Thyroid gland (tissue), 4 donors: Measurements from ENCODE around the gene KCNF1. TPM values are rescaled to one million over a fixed set of nuclear protein-coding genes. Genes with fewer than 3 reads are reported as not detected.

Experiments used
- DNase-seq, 2 donors: peaks; one replicate each; pipeline ENCODE4 v3.0.0-alpha.2; 2019
- H3K27ac ChIP-seq, 3 donors: fragments of 200-600 bp; sonication (generic); 1 replicate in 2 of 3; 2 replicates in 1 of 3; pipeline ENCODE4 v1.5.1; 2016 to 2019; ENCODE audit warnings: mild to moderate bottlenecking in 1 of 3, moderate library complexity in 1 of 3
- H3K27me3 ChIP-seq: fragments of 200-600 bp; sonication (generic); one replicate; pipeline ENCODE4 v1.5.1; 2019
- H3K36me3 ChIP-seq, 2 donors: fragments of 200-600 bp; sonication (generic); one replicate each; pipeline ENCODE4 v1.5.1; 2016 to 2019
- H3K4me1 ChIP-seq, 2 donors: fragments of 200-600 bp; sonication (generic); one replicate each; pipeline ENCODE4 v1.5.1; 2017 to 2019
- H3K4me3 ChIP-seq, 3 donors: fragments of 200-600 bp; sonication (generic); replicated peaks in 1 of 3; 1 replicate in 2 of 3; 2 replicates in 1 of 3; pipeline ENCODE4 v1.5.1; 2016; ENCODE audit warnings: mild to moderate bottlenecking in 1 of 3
- H3K9me3 ChIP-seq: fragments of 200-600 bp; sonication (generic); one replicate; pipeline ENCODE4 v1.5.1; 2017
- CTCF ChIP-seq, 6 experiments: fragments of 200-600 bp in 3 of 6; fragments of 450-650 bp in 3 of 6; sonication (generic) in 3 of 6; IDR thresholded peaks; one replicate each; pipeline ENCODE4 v1.5.1; 2016 to 2019; ENCODE audit warnings: antibody characterized with exemption in 6 of 6, mild to moderate bottlenecking in 2 of 6, inconsistent platforms in 1 of 6, moderate library complexity in 1 of 6
- POLR2A ChIP-seq, 2 donors: fragments of 450-650 bp; IDR thresholded peaks; one replicate each; pipeline ENCODE4 v1.6.1; 2017; ENCODE audit warnings: antibody characterized with exemption in 2 of 2, mild to moderate bottlenecking in 2 of 2, moderate library complexity in 1 of 2
- WGBS, 2 donors: methylation state at CpG; one replicate each; pipeline ENCODE4 v1.1.5; 2017; 5-methylcytosine and 5-hydroxymethylcytosine counted together
- intact Hi-C: fragments of 100-400 bp; cut with DNase I; formaldehyde crosslinking; loops from one replicate; pipeline ENCODE4 v1.15.1; 2023
- total RNA-seq, 4 donors: library from RNA; depleted of rRNA; stranded (reverse); fragments of >200 nt; gene quantifications; one replicate each; pipeline ENCODE4 v1.2.3, GENCODE V29; 2016

KCNF1 gene
- total RNA-seq, 4 donors from 2014 or later: not detected

DNA sequence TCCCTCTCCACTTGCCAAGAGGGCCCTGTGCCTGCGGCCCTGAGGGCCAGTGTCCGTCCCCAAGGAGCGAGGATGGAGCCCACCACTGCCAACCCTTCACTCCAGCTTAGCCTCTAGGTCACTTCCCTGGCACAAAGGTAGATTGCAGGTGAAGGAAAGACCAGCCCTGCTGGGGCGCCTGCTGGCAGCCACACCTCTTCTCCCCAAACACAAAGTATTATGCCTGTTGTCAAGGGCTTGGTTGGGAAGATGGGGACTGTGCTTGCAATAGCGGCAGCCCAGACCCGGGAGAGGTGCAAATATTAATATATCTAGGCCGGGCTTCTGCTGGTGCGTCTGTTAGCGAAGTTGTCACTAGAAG is 7.7 kb downstream of the KCNF1 start:
- Histone ChIP-seq H3K36me3 (no peaks in the 10 kb centered on the region), H3K27ac (no peak overlapping the region), H3K4me3 (no peak overlapping the region), H3K9me3 (no peaks in the 10 kb centered on the region), H3K27me3 (no peaks in the 10 kb centered on the region), H3K4me1 (no peaks in the 10 kb centered on the region)
- intact Hi-C loops: no loop called here
- TF ChIP-seq POLR2A (IDR thresholded peaks at IDR 0.05) (no peak), CTCF (IDR thresholded peaks at IDR 0.05) (no peak)
- WGBS, 2 donors: 82 to 86% methylated on average over 7 to 8 of the region's 9 CpGs
- DNase-seq: no peak

- no peak overlapping the region for H3K27ac ChIP-seq
- WGBS, 2 donors: 61 to 63% methylated on average over 17 to 20 of the region's 20 CpGs
- TF ChIP-seq CTCF (IDR thresholded peaks at IDR 0.05): no peak
- TF ChIP-seq POLR2A (IDR thresholded peaks at IDR 0.05): no peak
- H3K36me3 ChIP-seq: no peaks in the 10 kb centered on the region
- H3K4me3 ChIP-seq: no peak overlapping the region
- H3K4me1 ChIP-seq: no peaks in the 10 kb centered on the region
- H3K27me3 ChIP-seq: no peaks in the 10 kb centered on the region
- H3K9me3 ChIP-seq: no peaks in the 10 kb centered on the region
- DNase-seq: no peak
- intact Hi-C loops: no loop called here
Observed at GRCh38 chr2:10919771-10920621, 8.3 kb downstream of the KCNF1 start.

- Histone ChIP-seq H3K27me3 (no peaks in the 10 kb centered on the region), H3K36me3 (no peaks in the 10 kb centered on the region), H3K4me3 (no peak overlapping the region), H3K9me3 (no peaks in the 10 kb centered on the region), H3K4me1 (no peaks in the 10 kb centered on the region), H3K27ac (no peak overlapping the region)
- no peak for DNase-seq
- intact Hi-C loops: no loop called here
- TF ChIP-seq CTCF (IDR thresholded peaks at IDR 0.05): no peak
- no peak for TF ChIP-seq POLR2A (IDR thresholded peaks at IDR 0.05)
- 64 to 71% methylated on average over 12 to 16 of the region's 16 CpGs for WGBS, 2 donors
Observed at GRCh38 chr2:10920764-10921388, 9.1 kb downstream of the KCNF1 start.

DNA sequence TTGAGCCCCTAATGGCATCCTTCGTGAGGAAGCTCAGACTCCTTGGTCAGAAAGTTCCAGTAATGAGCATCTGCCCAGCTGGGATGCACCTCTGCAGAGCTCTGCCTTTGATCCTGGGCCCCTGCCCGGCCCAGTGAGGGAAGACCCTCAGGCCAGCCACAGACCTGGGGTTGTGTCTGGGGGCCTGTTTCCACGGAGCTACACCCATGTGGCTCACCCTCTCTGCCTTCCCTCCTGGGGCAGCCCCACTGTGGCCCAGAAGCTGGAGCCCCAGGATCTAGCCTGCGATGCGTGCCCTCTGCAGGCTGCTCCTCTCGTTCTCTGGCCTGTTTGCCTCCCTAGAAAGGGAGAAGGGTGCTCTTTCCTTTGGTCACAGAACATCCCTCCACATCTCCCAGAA is 9.8 kb downstream of the KCNF1 start:
- Histone ChIP-seq H3K4me3 (no peak overlapping the region), H3K27me3 (no peaks in the 10 kb centered on the region), H3K4me1 (no peaks in the 10 kb centered on the region), H3K27ac (no peak overlapping the region), H3K9me3 (no peaks in the 10 kb centered on the region), H3K36me3 (no peaks in the 10 kb centered on the region)
- TF ChIP-seq POLR2A (IDR thresholded peaks at IDR 0.05) (no peak), CTCF (IDR thresholded peaks at IDR 0.05) (no peak)
- no peak for DNase-seq
- 74 to 75% methylated on average over 4 to 6 of the region's 6 CpGs for WGBS, 2 donors
- intact Hi-C loops: no loop called here
